Hepatocyte (in vitro differentiated cells): ENCODE data around the gene CTTN.

Source experiments
- EZH2 ChIP-seq: fragments of 200-600 bp; sonication (generic); IDR thresholded peaks from 2 replicates; pipeline ENCODE4 v1.6.1; 2016; ENCODE audit warnings: antibody characterized with exemption, mild to moderate bottlenecking, borderline replicate concordance
- EZH2phosphoT487 ChIP-seq: fragments of 200-600 bp; sonication (generic); IDR thresholded peaks from one replicate; pipeline ENCODE4 v1.6.1; 2018; ENCODE audit warnings: antibody characterized with exemption, mild to moderate bottlenecking, low read depth, moderate library complexity; ENCODE audit not compliant: unreplicated experiment, severe bottlenecking
- TF ChIP-seq, protein P1 (sequence below): fragments of 200-600 bp; sonication (generic); IDR thresholded peaks from 2 replicates; pipeline ENCODE4 v1.5.1; 2016; ENCODE audit warnings: antibody characterized with exemption, mild to moderate bottlenecking; ENCODE audit not compliant: poor library complexity

DNA sequence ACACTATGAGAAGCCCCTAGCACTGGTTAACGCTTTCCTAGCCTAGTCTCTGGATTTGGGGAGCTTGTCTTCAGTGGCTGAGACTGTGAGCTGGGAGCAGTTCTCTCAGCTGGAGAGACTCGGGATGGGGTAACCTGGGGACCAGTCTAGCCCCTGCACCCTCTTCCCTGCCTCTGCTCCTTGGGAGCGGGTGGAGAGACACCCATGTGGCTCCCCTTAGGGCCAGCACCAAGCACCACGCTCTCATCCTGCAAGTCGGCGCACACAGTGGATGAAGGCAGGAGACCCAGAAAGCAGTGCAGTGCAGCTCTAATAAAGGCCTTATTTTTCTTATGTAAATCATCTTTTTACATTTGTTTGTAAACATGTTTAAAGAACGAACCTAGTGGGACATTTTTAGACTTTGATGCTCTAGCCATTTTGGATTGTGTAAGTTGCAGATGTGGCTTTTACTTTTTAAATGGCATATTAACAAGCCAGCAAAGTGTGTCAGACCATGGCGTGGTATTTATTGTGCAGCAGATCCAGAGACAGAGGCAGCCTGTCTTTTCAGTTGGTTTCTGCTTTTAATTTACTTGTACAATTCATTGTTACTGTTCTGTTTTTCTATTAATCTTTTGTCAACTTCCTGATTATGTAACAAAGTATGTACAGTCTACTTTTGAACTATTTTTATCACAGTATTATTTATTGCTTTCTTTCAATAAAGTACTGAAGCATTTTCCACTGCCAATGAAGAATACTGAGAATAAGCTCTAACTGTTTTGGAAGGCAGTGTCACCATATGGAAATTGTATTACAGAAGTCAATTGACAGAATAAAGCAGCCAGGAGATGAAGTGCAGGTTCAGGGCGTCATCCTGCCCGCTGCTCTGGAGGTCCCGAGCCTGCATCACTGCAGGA lies 14.4 kb upstream of the CTTN start:
- TF ChIP-seq, protein P1, sequence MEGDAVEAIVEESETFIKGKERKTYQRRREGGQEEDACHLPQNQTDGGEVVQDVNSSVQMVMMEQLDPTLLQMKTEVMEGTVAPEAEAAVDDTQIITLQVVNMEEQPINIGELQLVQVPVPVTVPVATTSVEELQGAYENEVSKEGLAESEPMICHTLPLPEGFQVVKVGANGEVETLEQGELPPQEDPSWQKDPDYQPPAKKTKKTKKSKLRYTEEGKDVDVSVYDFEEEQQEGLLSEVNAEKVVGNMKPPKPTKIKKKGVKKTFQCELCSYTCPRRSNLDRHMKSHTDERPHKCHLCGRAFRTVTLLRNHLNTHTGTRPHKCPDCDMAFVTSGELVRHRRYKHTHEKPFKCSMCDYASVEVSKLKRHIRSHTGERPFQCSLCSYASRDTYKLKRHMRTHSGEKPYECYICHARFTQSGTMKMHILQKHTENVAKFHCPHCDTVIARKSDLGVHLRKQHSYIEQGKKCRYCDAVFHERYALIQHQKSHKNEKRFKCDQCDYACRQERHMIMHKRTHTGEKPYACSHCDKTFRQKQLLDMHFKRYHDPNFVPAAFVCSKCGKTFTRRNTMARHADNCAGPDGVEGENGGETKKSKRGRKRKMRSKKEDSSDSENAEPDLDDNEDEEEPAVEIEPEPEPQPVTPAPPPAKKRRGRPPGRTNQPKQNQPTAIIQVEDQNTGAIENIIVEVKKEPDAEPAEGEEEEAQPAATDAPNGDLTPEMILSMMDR: no peak
- TF ChIP-seq EZH2: no peak
- TF ChIP-seq EZH2phosphoT487: no peak
